Activated T-helper 1 cell treated with Interleukin-2 at 50 U/mL for 16 hours (primary cell): ENCODE results near the gene EAF1.
"Not testable (repeated sequence)": the region's sequence is repeated elsewhere in the genome, so short reads cannot be mapped to it uniquely, and the experiment has no call there.

Experiments used
- DNase-seq: peaks from one replicate; pipeline ENCODE4 v3.0.0-alpha.2; 2020; ENCODE audit warnings: low read depth

Gene EAF1

GRCh38 chr3:15484551-15484950 is 57.2 kb downstream of the EAF1 start:
- DNase-seq: not testable (repeated sequence)

- no peak for DNase-seq
These were observed 58.6 kb downstream of the EAF1 start for GRCh38 chr3:15486020-15486419.

- DNase-seq: no peak
These were observed 59.6 kb downstream of the EAF1 start for GRCh38 chr3:15486979-15487378.

GRCh38 chr3:15488002-15488401 is 60.6 kb downstream of the EAF1 start:
- DNase-seq: no peak

DNA sequence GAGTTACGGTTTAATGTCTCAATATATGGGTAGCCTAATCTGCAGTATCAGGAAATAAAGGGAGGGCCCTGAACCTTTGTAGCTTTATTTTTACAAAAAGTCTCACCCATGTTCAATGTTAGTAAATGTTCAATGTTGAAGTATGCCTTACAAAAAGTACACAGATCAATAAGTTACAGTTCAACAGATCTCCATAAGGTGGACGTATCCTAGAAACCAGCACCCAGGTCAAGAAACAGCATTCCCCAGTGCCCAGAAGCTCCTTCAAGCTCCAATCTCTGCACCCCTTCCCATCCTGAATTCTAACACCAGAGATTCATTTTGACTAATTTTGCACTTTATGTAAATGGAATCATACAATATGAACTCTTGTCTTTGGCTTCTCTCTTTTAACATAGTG is 62.8 kb downstream of the EAF1 start:
- no peak for DNase-seq

DNA sequence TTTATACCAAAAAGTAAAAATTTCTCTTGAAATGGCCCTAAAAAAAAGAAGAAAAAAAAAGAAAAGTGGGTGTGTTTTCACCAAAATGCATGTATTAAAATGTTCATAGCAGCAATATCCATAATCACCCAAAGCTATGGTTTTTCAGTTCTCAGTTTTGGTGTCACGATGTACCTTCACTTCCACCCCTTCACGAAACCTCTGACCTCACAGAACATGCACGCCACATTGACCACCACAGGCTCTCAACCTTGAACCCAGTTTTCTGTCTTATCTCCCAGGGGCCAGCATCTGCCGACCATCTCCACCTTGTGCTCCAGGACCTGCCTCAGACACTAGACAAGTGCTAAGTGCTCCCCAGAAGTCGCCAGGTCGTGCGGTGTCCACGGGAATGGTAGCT is 63.7 kb downstream of the EAF1 start:
- DNase-seq: no peak
